Omental fat pad (tissue), 4 donors: ENCODE data around the gene HOXC13. TPM values are rescaled to one million over a fixed set of nuclear protein-coding genes. Genes with fewer than 3 reads are reported as not detected.

Experiments used
- ATAC-seq: fragments of 150-250 bp; one replicate; pipeline ENCODE4 v1.9.1; 2016; ENCODE audit warnings: mild to moderate bottlenecking, moderate library complexity; ENCODE audit not compliant: low FRiP score
- DNase-seq: peaks from one replicate; pipeline ENCODE4 v3.0.0-alpha.2; 2019; ENCODE audit warnings: low spot score
- total RNA-seq, 4 donors: library from RNA; depleted of rRNA; stranded (reverse); fragments of >200 nt; gene quantifications; one replicate each; pipeline ENCODE4 v1.1.0, GENCODE V29; 2016
- TF ChIP-seq, protein P1 (sequence below), 3 donors: fragments of 450-650 bp; IDR thresholded peaks; one replicate each; pipeline ENCODE4 v1.5.1; 2016 to 2017; ENCODE audit warnings: antibody characterized with exemption in 3 of 3, mild to moderate bottlenecking in 3 of 3, moderate library complexity in 2 of 3

HOXC13 gene
- total RNA-seq, 4 donors from 2014 or later: not detected

DNA sequence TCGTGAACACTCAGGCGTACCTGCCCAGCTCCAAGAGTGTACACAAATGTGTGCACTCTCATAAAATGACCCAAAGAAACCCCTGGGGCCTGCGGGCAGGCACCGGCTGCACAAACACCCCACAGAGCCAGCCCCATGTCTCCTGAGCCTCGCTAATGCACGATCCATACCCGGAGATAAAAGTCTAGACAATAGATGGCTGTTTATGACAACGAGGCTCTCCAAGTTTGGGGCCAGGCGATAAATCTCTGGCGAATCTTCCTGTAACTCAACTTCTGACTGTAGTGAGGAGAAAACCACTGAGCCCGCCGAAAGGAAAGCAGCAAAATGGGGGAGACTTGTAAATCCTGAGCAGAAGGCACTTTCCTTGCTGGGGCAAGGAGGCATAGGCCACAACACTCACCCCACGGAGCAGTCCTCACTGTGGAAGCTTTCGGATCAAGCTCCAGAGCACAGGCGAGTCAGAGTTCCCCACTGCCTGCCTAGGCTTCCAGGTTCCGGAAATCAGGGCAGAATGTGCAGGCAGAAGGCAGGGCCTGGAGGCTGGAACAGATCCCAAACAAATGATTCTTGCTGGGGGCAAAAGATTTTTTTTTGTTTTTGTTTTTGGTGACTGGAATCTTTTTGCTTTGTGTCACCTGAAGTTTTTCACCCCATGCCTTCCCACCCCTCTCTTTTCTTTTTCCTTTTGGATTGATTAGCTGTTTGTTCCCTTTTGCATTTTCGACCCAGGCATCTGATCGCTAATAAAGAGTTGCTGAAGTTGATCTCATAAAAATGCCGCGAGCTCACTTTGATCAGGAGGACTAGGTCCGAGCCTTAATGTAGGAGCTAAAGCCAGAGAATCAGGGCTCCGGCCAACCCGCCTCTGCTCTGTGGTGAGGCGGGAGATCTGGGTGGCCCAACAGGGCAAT is 29.8 kb downstream of the HOXC13 start:
- no peak for ATAC-seq
- DNase-seq: no peak
- TF ChIP-seq, protein P1, sequence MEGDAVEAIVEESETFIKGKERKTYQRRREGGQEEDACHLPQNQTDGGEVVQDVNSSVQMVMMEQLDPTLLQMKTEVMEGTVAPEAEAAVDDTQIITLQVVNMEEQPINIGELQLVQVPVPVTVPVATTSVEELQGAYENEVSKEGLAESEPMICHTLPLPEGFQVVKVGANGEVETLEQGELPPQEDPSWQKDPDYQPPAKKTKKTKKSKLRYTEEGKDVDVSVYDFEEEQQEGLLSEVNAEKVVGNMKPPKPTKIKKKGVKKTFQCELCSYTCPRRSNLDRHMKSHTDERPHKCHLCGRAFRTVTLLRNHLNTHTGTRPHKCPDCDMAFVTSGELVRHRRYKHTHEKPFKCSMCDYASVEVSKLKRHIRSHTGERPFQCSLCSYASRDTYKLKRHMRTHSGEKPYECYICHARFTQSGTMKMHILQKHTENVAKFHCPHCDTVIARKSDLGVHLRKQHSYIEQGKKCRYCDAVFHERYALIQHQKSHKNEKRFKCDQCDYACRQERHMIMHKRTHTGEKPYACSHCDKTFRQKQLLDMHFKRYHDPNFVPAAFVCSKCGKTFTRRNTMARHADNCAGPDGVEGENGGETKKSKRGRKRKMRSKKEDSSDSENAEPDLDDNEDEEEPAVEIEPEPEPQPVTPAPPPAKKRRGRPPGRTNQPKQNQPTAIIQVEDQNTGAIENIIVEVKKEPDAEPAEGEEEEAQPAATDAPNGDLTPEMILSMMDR (IDR thresholded peaks at IDR 0.05): no peak

DNA sequence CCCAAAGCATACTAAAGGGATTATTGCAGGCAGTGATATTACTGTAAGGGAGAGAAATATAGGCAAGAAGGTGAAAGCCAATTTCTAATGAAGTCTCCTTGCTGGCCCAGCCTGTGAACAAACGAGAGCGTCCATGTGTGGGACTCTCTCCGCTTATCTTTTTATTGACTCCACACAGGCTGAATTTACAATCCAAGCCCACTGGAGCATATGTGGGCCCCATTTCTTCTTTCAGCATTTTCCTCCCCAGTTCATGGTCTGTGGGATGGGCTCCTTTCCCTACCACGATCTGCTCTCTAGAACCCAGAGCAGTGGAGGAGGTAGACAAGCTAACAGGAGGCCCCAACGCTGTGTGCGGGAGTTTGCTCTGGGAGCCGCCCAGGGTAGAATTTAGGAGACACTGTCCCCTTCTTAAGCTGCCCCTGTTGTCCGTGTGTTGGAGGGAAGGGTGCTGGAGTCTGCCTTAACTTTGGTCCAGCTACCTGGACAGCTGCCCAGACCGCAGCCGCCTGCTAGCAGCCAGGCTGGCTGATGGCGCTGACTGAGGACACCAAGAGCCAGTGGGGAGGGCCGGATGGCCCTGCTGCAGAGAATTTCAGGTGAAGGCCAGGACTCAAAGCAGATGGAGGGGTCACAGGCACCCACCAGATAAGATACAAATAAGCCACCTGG is 31.1 kb downstream of the HOXC13 start:
- TF ChIP-seq, protein P1 (IDR thresholded peaks at IDR 0.05): no peak
- ATAC-seq: no peak
- no peak for DNase-seq

DNA sequence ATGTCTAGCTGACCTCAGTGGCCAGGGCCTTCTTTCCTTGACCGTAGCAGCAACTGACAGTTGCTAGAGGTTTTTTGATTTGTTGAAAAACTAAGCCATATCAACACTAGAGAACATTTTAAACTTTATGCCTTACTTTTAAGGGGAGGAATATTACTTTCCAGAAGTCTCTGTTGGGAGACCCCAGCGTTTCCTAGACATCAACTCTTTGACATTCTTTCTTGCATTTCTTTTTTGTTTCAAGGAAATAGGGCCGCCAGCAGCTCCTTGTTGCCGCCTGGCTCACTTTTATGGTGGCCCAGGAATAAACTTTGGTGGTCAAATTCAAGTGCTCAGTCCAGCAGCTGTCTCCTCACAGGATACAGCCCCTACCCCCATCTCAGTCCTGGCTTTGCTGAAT is 31.8 kb downstream of the HOXC13 start:
- TF ChIP-seq, protein P1 (IDR thresholded peaks at IDR 0.05): no peak
- no peak for ATAC-seq

DNA sequence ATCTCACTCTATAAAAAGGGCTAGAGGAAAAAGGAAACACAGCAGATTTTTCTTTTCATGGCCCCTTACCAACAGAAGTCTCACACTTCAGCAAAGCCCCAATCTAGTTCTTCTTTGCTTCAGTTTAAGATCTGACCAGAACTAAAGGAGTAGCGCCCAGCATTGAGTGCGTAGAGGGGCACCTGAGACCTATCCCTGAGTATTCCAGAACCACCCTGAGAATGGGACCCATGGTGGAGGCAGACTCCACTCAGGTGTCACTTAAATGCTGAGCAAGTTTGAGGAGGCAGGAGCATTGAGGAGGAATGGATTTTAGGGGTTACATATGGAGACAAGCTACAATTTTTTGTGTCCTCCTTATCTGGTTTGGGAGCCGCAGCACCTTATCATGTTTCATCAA is 32.5 kb downstream of the HOXC13 start:
- TF ChIP-seq, protein P1 (IDR thresholded peaks at IDR 0.05): no peak
- ATAC-seq (no peak), DNase-seq (no peak)

More for the DNA sequence above, 31.8 kb downstream of the HOXC13 start:
- no peak for DNase-seq

DNA sequence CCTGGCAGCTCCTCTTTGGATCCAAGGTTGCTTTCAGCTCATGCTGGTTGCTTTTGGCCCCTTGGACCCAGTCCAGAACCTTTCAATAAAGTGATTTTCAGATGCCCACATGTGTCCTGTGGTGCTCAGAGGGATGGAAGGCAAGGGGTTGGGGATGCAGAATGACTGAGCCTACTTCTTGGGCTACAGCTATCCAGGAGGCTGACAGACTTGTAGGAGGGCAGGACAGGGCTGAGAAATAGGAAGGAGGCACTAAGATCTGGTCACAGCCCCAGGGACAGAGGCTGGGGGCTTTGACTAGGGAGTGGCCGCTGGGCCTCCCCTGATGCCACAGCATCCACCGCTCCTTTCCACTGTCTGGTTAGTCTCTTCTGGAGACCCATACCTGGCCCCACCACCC is 33.1 kb downstream of the HOXC13 start:
- no peak for ATAC-seq
- no peak for DNase-seq
- TF ChIP-seq, protein P1 (IDR thresholded peaks at IDR 0.05): no peak

DNA sequence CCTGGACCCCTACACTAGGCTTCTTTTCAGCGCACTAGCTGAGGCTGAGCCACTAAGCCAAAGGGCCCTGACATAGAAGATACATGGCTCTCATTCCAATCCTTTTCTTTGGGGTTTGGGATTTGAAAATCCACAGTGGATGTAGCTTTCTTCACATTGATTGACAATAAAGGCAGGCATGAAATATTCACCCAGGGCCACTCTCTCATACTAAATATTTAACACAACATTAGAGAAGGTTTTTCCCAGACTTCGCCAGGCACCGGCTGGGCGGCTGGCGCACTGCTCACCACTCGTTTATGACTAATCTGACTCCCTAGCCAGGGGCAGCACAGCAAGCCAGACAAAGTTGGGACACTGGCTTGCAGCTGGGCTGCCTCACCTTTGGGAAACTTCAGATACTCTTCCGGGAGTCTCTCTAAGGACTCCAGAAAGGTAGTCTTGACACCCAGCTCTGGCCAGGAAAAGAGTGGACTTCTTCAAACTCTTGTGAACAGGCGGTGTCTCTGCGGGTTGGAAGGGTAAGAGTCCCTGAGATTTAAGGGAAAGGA is 33.6 kb downstream of the HOXC13 start:
- TF ChIP-seq, protein P1 (IDR thresholded peaks at IDR 0.05): no peak
- DNase-seq: no peak
- ATAC-seq: peak; percentile 34
